ENCODE measurements around the gene RILPL1.

DNA sequence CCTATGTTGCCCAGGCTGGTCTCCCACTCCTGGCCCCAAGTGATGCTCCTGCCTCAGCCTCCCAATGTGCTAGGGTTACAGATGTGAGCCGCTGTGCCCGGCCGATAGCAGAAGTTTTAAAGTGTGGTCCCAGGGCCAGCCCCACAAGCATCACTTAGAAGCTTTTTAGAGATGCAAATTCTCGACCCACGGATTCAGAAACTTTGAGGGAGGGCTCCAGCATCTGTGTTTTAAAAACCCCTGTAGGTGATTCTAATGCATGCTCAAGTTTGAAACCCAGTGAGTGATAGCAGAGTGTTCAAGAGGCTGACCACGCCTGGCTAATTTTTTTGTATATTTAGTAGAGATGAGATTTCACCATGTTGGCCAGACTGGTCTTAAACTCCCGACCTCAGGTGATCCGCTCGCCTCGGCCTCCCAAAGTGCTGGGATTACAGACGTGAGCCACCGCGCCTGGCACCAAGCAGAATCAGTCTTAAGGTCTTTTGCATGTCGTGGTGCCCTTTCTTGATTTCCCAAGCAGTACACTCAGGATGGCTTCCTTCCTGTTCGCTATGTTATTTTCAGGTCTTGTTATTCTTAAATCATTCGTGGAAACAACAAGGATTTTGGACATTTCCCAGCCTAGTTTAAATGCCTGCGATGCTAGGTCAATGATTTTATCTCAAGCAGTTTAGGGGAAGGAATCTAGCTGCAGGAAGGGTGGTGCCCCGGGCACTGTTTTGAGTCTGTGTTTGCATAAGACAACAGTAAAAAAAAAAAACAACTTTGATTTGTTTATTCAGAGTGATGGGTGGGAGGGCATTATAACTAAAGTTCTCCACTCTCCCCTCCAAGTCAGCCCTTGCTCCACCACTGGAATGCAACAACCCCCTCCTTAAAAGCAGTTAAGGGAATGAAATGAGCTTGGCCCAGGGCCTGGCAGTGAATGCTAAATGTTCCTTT, 87.9 kb downstream of the RILPL1 start:
- TF ChIP-seq, protein P1, sequence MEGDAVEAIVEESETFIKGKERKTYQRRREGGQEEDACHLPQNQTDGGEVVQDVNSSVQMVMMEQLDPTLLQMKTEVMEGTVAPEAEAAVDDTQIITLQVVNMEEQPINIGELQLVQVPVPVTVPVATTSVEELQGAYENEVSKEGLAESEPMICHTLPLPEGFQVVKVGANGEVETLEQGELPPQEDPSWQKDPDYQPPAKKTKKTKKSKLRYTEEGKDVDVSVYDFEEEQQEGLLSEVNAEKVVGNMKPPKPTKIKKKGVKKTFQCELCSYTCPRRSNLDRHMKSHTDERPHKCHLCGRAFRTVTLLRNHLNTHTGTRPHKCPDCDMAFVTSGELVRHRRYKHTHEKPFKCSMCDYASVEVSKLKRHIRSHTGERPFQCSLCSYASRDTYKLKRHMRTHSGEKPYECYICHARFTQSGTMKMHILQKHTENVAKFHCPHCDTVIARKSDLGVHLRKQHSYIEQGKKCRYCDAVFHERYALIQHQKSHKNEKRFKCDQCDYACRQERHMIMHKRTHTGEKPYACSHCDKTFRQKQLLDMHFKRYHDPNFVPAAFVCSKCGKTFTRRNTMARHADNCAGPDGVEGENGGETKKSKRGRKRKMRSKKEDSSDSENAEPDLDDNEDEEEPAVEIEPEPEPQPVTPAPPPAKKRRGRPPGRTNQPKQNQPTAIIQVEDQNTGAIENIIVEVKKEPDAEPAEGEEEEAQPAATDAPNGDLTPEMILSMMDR (IDR thresholded peaks at IDR 0.05) = no peak
- no peak for TF ChIP-seq POLR2A (IDR thresholded peaks at IDR 0.05)
